K562 (cell line): ENCODE measurements around the gene KDM4C. TPM values are rescaled to one million over a fixed set of nuclear protein-coding genes. Genes with fewer than 3 reads are reported as not detected.
A peak's percentile ranks its signal among the peaks of the same experiment; 100 is the strongest.

ENCODE experiments used
- CHAMP1 ChIP-seq: fragments of 450-650 bp; IDR thresholded peaks from 2 replicates; pipeline ENCODE4 v1.6.1; 2016; ENCODE audit warnings: mild to moderate bottlenecking
- EP300 ChIP-seq: IDR thresholded peaks from 2 replicates; pipeline ENCODE4 v1.6.1; 2012; ENCODE audit warnings: low read length, improper control_type of control experiment
- GTF2B ChIP-seq: IDR thresholded peaks from 2 replicates; pipeline ENCODE4 v1.6.1; 2011; ENCODE audit not compliant: insufficient read length; ENCODE audit errors: extremely low read depth
- HDAC8 ChIP-seq: fragments of 450-650 bp; IDR thresholded peaks from 2 replicates; pipeline ENCODE4 v1.6.1; 2016; ENCODE audit warnings: mild to moderate bottlenecking, missing genetic modification characterization, moderate library complexity, missing compliant biosample characterization
- HNRNPH1 ChIP-seq: fragments of 200-400 bp; formaldehyde crosslinking; optimal IDR thresholded peaks from 2 replicates; pipeline ENCODE3; 2017; ENCODE audit warnings: low read depth, mild to moderate bottlenecking, low read length, moderate library complexity
- HNRNPLL ChIP-seq: fragments of 200-400 bp; formaldehyde crosslinking; IDR thresholded peaks from 2 replicates; pipeline ENCODE4 v1.6.1; 2017; ENCODE audit warnings: low read length, low read depth, mild to moderate bottlenecking; ENCODE audit not compliant: poor library complexity, severe bottlenecking
- LARP7 ChIP-seq: fragments of 450-650 bp; IDR thresholded peaks from 2 replicates; pipeline ENCODE4 v1.6.1; 2016
- MBD1 ChIP-seq: fragments of 250-450 bp; sonication (Bioruptor Pico); IDR thresholded peaks from 2 replicates; pipeline ENCODE4 v1.8.0; 2022; ENCODE audit warnings: inconsistent platforms
- MEF2A ChIP-seq: IDR thresholded peaks from 2 replicates; pipeline ENCODE4 v1.6.1; 2011; ENCODE audit warnings: low read depth, mild to moderate bottlenecking, low read length, moderate library complexity; ENCODE audit not compliant: control insufficient read depth
- NCOR1 ChIP-seq: fragments of 450-650 bp; IDR thresholded peaks from 2 replicates; pipeline ENCODE4 v1.6.1; 2016; ENCODE audit warnings: mild to moderate bottlenecking, moderate library complexity
- RBBP5 ChIP-seq: fragments of 200-600 bp; sonication (generic); IDR thresholded peaks from 2 replicates; pipeline ENCODE4 v1.6.1; 2012; ENCODE audit warnings: borderline replicate concordance, mild to moderate bottlenecking, low read length, control low read depth, inconsistent platforms; ENCODE audit not compliant: insufficient read depth, poor library complexity, severe bottlenecking
- SIRT6 ChIP-seq: IDR thresholded peaks from one replicate; pipeline ENCODE4 v1.6.1; 2012; ENCODE audit warnings: low read depth, mild to moderate bottlenecking, control low read depth, inconsistent platforms, low read length, moderate library complexity
- SNAPC5 ChIP-seq: fragments of 250-450 bp; sonication (Bioruptor Pico); IDR thresholded peaks from 2 replicates; pipeline ENCODE4 v1.8.0; 2021; ENCODE audit warnings: moderate library complexity, mild to moderate bottlenecking, inconsistent platforms
- TAL1 ChIP-seq: fragments of 450-650 bp; IDR thresholded peaks from 2 replicates; pipeline ENCODE4 v1.6.1; 2016; ENCODE audit warnings: mild to moderate bottlenecking
- TBL1XR1 ChIP-seq, 2 experiments: IDR thresholded peaks; 2 replicates each; pipeline ENCODE4 v1.6.1; 2012; ENCODE audit warnings: improper control_type of control experiment in 2 of 2, low read length in 2 of 2, mild to moderate bottlenecking in 1 of 2
- TRIM25 ChIP-seq: fragments of 450-650 bp; IDR thresholded peaks from 2 replicates; pipeline ENCODE4 v1.7.0; 2016; ENCODE audit warnings: borderline replicate concordance
- USF2 ChIP-seq: sonication (generic); formaldehyde crosslinking; IDR thresholded peaks from 2 replicates; pipeline ENCODE4 v1.5.0; 2020; ENCODE audit warnings: missing genetic modification reagents
- YBX1 ChIP-seq: fragments of 450-650 bp; IDR thresholded peaks from 2 replicates; pipeline ENCODE4 v1.7.1; 2016; ENCODE audit warnings: mild to moderate bottlenecking
- ZBTB7A ChIP-seq: IDR thresholded peaks from 2 replicates; pipeline ENCODE4 v1.6.1; 2011; ENCODE audit warnings: low read depth, mild to moderate bottlenecking, low read length, moderate library complexity, borderline replicate concordance; ENCODE audit not compliant: control insufficient read depth
- ZC3H11A ChIP-seq: IDR thresholded peaks from 2 replicates; pipeline ENCODE4 v1.6.1; 2012; ENCODE audit warnings: low read depth, low read length, improper control_type of control experiment
- ZNF274 ChIP-seq: IDR thresholded peaks from 2 replicates; pipeline ENCODE4 v1.6.1; 2011; ENCODE audit warnings: low read depth, mild to moderate bottlenecking, low read length, moderate library complexity, borderline replicate concordance
- ZNF717 ChIP-seq: fragments of 250-450 bp; sonication (Bioruptor Pico); IDR thresholded peaks from 2 replicates; pipeline ENCODE4 v1.5.0; 2021
- ZNF77 ChIP-seq: fragments of 250-450 bp; sonication (Bioruptor Pico); IDR thresholded peaks from 2 replicates; pipeline ENCODE4 v1.5.0; 2020
- polyA plus RNA-seq, 8 experiments: library from polyadenylated mRNA; depleted of rRNA in 4 of 8; stranded (reverse) in 5 of 8; unstranded in 3 of 8; fragments of >200 nt; fragmentation: Nextera tagmentation in 2 of 8; fragmentation: Illumina TruSeq in 1 of 8; extraction: Ambion mirVana in 2 of 8; extraction: Trizol in 1 of 8; gene quantifications; 2 replicates each; pipeline versions ENCODE4 v1.2.1 to v1.2.3, GENCODE V29; 2011 to 2014; ENCODE audit warnings: inconsistent platforms in 1 of 8, missing spikeins in 1 of 8
- total RNA-seq, 7 experiments: library from RNA; depleted of rRNA in 6 of 7; stranded (reverse); fragments of >200 nt in 6 of 7; fragmentation: Illumina TruSeq in 2 of 7; extraction: Trizol in 2 of 7; gene quantifications; 2 replicates each; pipeline versions ENCODE4 v1.2.1 to v1.2.3, GENCODE V29; 2011 to 2021; ENCODE audit warnings: low replicate concordance in 1 of 7

The KDM4C gene
- total and polyA plus RNA-seq, 9 of the 15 experiments (the other 6 are each of a cell fraction or from before 2014, with no cell fraction given), result 5.4 to 17.0 (median 12.6) TPM

- TF ChIP-seq MBD1 (CRISPR knock-in tag) (no peak), LARP7 (no peak), TRIM25 (no peak), ZNF717 (CRISPR knock-in tag) (no peak), EP300 (peak; percentile 49; the same call in 1 of the 2 replicates), HDAC8 (tag) (no peak), CHAMP1 (no peak), NCOR1 (peak; percentile 73), ZNF274 (no peak), RBBP5 (no peak), GTF2B (no peak), ZNF77 (CRISPR knock-in tag) (no peak), TAL1 (peak; percentile 68), TBL1XR1 (IDR thresholded peaks at IDR 0.05; ENCODE audit: low read length in 2 of 2) (no peak), USF2 (no peak), MEF2A (peak; percentile 51; the same call in 1 of the 2 replicates), ZC3H11A (no peak), HNRNPH1 (no peak), ZBTB7A (no peak), HNRNPLL (no peak), SIRT6 (no peak), YBX1 (no peak), SNAPC5 (no peak)
Observed at GRCh38 chr9:6896562-6896961, 138.8 kb downstream of the KDM4C start (continued).
